ENCODE measurements around the gene MBNL3.
"Not testable (repeated sequence)": the region's sequence is repeated elsewhere in the genome, so short reads cannot be mapped to it uniquely, and the experiment has no call there.

The MBNL3 gene

DNA sequence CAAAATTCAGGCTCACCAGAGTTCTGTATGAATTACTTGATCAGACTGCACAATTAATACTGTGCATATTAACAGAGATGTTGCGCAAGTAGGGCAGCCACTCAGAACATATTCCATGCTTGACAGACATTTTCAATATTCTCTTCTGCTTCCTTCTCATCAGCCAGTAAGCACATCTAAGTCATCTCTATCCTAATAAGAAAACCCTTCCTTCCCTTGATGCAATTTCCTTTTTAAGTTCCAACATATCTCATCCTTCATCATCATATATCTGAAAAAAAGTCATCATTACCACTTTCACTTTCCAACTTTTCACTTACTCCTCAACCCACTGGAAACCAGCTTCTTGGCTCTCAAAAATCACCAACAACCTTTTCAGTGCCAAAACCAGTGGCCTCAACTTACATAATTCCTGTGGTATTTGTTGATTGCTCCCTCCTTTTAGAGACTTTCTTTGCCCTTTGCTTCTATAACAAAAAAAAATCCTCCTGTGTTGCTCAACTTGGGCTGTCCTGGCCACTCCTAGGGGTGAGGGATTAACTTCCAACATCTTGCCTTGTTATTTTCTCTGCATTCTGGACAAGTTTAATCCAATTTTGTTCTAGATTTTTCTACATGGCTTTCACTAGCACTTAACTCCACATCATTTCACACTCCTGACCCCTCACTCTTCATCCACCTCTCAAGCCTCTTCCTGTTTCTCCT, 14.1 kb downstream of the MBNL3 start:
- DNase-seq (ENCODE audit: low read depth), result no peak

DNA sequence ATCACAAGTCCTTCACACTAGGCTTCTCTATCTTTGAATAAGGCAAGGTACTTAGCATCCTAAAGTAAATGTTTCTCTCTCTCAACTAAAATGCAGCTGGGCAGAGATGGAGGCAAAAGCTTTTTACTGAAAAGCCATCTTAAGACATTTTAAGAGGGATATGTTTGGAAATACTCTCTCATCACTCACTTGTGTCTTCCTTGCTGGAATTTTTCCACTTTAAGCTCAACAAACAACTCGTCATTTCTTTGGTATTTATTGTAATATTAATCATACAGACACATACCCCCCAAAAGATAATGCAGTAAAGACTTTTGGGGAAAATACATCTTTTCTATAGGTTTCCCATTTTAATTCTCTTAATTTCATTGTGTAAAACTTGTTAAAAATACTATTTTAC, 16.4 kb downstream of the MBNL3 start:
- no peak for DNase-seq (ENCODE audit: low read depth)

DNA sequence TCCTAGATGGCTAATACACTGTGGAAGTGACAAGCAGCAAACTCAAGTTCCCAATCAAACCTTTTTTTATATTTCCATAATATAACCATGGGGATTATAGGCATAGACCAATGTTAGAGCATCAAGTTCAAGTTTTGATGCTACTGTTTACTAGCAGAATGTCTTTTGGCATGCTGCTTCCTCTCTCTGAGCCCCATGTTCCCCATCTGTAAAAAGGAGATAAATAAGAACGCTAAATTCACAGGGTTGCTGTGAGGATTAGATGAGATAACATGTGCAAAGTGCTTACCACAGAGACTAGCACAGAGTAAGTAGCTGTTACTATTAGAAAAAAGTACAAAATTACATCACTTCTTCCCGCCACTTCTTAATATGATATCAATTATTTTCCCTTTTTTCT, 18.0 kb downstream of the MBNL3 start:
- DNase-seq (ENCODE audit: low read depth), result no peak

DNA sequence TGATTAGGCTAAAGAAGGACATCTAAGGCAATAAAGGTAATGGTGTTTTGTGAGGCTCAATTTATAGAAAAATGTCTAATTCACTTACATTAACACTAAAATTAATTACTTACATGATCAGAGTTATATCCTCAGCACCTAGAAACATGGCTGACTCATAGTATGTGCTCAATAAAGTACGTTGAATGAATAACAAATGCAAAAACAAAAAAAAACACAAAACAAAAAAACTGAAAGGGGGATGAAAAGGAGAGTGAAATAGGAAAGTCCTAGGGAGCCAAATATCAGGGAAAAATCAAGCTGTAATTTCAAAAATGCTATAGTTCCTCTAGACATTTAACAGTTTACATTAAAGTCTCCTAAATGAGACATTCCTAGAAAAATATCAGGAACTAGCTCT, 18.7 kb downstream of the MBNL3 start:
- no peak for DNase-seq (ENCODE audit: low read depth)

DNA sequence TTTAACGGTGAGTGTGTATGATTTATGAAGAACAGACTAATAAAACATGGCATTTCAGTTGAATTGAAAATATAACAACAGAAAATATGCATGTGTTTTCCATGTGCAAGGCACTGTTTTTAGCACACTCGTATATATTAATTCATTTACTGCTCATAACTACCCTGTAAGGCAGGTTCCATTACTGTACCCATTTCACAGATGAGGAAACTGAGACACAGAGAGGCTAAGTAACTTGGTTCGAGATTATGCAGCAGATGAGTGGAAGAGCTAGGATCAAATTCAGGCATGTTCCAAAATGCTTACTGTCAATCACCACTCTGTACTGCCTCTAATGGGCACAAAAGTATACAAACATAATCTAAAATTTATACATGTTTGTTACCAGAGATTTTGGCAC, 20.4 kb downstream of the MBNL3 start:
- no peak for DNase-seq (ENCODE audit: low read depth)

DNA sequence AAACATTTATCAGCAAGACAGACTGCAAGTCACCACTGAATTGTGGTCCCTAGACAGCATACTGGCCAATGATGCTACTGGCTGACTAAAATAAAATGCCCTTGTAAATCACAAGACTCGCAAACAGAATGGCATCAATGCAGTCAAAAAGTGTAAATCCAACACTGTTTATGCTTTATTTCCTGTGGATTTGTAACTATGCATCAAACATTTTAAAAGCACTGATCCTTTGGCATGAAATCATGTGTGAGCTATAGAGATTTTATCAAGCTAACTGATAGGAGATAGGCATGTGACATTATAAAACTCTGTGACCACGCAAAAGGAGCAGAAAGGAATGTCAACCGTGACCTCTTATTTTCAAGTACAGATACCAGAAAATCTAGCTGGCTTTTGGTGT, 20.8 kb downstream of the MBNL3 start:
- DNase-seq (ENCODE audit: low read depth), result no peak

DNA sequence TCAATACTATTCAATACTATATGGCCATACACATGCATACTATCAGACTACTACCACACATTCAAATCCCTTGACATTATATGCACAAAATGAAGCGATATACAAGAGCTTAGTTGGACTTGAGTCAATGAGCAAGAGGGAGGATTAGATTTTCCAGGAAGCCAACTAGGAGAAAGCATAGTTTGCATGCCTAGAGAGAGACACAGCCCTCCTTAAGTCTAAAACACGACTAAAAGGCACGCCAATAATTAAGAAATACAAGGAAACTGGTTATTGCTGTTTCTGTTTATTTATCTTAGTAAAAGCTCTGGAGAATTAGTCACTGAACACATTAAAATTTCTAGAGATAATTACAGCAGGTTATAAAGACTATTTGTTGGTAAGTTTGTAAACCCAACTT, 21.8 kb downstream of the MBNL3 start:
- DNase-seq (ENCODE audit: low read depth), result no peak

DNA sequence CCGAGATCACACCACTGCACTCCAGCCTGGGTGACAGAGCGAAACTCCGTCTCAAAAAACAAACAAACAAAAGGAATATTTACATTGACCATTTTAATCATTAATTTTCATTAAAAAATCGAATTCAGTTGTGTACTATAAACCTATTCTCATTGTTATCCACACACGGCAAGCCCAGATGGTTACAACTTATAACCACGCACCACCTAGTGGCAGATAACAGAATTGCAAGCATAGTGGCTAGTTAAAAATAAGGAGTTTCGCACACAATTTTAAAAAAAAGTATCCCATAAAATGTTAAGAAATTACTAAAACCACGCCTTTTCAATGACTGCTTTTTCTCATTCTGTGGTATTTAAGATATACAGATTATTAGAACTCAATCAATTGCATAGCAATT, 25.4 kb downstream of the MBNL3 start:
- no peak for DNase-seq (ENCODE audit: low read depth)

DNA sequence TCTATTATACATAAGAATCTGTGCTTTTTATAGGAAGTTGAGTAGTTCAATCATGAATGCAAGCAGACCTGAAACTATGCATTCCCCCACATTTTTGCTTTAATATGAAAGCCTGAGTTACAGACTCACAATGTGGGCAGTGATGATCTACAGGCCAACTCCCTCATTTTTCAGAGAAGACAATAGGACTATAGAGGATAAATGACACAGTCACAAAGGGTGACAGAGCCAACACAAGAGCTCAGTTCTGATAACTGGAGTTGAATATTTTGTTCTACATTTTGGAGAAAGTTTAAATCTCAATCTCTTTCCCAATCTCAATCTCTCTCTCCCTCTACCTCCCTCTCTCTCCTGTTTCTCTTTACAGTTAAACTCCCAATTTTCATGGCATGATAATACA, 27.0 kb downstream of the MBNL3 start:
- DNase-seq (ENCODE audit: low read depth), result no peak

DNA sequence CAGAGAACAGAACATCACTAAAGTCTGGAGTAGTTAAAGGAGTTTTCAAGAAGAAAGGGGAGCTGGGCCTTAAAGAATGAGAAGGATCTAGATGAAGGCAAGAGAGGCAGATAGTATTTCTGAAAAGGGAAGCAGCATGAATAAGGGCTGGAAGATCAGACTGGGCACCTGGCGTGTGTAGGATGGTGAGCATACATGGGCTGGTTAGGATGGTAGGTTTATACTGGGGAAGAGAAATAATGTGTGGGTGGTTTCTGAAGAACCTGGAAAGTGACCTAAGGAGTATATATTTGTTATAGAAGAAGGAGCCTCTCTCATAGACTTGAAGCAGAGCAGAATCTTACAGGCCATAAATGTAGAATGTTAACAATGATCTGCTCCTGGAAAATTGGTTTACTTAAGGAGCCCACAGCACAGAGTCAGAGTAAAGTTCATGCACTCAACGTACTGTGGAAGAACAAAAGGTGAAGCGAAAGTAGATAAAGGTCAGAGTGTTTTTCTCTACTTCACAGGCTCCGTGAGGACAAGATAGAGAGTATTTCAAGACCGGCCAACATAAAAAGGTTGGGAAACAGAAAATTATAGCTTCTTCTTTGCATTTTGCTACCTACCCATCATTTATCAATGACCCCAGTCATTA, 35.8 kb downstream of the MBNL3 start:
- DNase-seq (ENCODE audit: low read depth), result no peak

DNA sequence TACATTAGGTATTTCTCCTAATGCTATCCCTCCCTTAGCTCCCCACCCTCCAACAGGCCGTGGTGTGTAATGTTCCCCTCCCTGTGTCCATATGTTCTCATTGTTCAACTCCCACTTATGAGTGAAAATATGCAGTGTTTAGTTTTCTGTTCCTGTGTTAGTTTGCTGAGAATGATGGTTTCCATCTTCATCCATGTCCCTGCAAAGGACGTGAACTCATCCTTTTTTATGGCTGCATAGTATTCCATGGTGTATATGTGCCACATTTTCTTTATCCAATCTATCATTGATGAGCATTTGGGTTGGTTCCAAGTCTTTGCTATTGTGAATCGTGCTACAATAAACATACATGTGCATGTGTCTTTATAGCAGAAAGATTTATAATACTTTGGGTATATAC, 42.9 kb downstream of the MBNL3 start:
- not testable (repeated sequence) for DNase-seq (ENCODE audit: low read depth)

DNA sequence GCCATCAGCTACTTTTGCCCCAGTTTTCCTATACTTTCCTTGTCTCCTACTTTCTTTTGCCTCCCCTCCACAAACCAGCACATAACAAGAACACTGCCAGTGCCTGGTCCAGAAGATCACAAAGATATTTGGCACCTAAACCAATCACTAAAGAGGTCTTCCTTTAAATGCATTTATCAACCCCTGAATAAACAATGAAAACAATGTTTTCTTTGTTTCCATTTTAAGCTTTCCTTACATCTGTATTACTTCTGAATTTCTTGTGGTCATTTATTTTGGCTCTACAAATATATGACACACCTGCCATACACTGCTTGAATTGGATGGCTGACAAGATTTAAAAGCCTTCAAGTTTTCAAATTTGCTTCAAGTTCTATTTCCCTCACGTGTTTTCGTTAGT, 43.9 kb downstream of the MBNL3 start:
- no peak for DNase-seq (ENCODE audit: low read depth)

DNA sequence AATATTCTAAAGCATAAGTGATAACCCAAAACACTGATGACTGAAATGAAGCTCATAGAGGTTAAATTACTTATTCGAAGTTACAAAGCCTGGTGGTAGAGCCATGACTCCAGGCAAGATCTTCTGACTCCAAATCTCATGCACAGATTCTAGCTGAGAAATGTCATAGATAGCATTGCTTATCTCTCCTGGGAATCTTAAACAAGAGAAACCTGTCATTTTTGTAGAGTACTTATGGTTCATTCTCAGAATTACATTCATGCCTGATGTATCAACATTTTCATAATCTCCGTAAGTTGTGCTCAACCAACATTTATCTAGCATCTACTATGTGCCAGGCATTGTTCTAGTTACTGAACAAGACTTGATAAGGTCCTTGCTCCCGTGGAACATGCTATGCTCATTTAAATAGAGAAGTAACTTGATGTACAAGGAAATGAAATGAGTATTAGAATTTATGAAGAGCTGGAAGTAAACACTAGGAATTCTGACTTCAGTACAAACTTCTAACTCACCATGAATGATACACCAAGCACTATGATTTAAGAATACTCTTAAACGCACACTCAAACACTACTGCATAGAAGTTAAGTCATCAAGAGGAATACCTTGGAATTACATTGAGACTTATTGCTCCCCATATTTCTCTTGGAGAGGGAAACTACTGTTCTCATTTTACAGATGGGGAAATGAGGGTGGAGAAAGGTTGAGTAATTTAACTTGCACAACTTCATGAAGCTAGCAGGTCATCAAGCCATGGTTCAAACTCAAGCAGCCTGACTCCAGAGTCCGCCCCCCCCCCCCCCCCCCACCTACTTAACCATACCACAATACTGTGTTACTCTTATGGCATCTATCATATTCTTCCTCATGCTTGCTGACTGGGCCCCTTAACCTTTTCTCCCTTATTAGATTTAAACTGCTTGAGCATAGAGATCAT, 45.4 kb downstream of the MBNL3 start:
- DNase-seq (ENCODE audit: low read depth), result no peak

DNA sequence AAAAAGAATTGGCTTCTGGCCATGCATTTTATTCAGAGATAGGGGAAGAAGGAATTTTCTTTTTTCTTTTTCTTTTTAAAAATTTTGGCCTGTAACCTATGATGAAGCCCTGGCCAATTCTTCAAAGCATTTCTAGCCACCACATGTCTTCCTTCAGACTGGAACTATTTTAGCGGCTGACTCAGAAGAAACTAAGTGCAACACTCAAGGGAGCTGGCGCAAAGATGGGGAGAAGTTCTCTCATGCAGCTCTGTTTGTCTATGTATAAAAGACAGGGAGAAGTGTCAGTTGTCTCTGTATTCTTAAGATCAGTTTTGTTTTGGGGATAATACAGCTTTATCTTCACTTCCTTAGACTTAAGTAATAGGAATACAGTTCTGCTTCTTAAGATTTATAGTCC, 46.1 kb downstream of the MBNL3 start:
- DNase-seq (ENCODE audit: low read depth), result no peak

DNA sequence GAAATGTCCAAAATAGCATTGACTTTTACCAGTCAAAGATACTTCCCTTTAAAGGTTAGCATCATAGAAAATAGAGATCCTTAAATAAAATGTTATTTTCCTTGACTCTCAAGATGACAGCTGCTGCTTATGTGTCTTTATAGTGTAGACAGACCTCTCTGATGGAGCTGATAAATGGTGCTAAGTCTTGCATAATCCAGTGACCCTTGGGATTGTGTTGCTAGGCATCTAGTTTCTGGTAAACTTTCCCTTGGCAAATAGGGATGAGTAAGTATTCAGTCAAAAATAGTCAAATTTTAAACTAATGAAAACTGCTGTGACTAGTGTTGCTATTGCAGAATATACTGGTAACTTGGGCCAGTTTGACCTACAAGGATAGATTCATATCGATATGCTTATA, 53.6 kb downstream of the MBNL3 start:
- no peak for DNase-seq (ENCODE audit: low read depth)

DNA sequence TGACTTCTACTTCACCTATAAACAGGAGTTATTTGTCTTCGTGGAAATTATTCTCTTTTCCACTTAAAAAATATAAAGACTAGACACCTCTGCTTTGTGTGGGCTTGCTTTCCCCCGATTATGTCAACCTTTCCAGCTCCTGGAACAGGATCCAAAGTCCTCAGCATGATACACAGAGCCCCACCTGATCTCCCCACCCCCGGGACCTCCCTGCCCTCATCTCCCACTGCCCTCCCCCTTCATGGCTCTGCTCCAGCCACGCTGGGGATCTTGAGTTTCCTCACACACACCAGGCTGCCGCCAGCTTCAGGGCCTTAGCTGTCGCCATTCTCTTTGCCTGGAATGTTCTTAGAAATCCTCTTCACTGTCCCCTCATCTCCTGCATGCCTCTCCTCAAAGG, 55.3 kb downstream of the MBNL3 start:
- DNase-seq (ENCODE audit: low read depth), result no peak

DNA sequence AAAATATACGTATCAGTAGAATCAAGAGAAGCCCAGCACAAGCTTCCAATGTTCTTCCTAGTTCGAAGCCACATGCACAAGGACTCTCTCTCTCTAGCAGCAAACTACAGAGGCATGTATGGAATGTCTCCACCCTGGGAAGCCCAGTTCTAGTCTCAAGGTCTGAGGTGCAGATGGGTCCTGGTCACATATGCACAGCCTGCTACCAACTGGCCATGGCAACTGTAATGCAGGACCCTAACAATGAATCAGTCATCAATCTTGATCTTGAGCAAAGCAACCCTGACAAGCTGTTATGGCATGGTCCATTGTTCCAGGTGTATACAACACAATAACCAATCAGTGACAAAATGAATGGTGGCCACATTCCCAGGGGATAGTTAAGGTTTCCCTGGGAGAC, 55.8 kb downstream of the MBNL3 start:
- DNase-seq (ENCODE audit: low read depth), result no peak

DNA sequence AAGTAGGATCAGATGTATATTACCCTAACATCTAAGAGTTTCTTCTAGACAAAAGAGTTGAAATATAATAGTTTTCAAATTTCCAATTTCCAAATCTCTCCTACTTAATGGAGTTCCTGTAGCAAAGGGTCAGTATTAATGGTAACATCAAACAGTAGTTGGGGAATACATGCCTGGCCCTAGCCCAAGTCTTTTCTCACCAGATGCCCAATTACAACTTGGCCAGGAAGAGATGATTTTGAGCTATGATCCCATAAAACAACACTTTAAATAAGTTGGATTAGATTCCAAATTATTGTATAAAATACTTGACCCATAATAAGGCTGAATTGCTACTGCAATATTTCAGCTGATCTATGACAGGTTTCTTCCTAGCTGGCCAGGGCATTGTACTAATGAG, 59.9 kb downstream of the MBNL3 start:
- no peak for DNase-seq (ENCODE audit: low read depth)

DNA sequence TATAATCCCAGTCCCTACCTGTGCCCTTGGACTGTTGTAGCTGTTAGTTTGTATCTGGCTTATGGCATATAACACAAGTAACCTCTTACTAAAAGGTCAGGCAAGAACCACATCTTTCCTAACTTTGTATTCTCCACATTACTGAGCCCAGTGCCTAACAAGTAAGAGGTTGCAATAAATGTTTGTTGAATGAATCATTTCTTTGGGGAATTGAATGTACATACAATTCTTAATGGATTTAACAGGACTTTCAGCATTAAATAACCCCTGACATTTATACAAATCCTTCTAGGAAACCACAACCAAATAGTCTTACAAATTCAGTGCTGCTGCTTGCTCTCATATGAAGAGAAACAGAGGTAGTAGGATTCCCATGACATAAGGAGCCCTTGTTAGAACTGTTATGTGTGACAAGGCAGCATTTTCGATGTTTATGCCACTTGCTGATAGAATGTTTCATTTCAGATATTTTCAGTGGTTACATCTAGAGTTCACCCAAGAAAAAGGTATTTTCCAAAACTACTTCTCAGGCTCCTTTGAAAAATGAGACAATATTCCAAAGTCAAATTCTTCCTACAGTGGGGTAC, 62.0 kb downstream of the MBNL3 start:
- no peak for DNase-seq (ENCODE audit: low read depth)

DNA sequence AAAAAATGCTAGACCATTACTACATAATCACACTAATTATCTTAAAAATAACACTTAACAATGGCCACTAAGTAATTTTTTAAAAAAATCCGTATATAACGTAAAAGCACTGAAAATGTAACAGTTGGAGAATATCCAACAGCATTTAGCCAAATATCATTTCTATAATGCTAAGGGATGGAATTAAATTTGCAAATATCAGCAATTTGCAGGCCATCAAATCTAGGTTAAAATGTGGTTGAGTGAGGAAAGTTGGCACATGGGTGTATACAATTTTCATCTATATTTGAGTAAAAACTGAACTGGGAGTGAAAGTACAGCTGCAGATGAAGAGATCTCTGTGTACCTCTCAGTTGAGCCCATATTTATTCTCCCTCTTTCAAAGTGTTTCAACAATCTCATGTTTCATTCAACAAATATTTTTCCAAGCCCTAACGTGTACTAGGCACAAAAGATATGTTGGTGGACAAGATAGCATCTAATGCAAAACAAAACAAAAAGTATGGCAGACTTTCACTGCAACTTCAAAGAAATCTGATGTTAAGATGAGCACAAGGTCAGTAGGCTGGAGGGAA, 63.0 kb downstream of the MBNL3 start:
- DNase-seq (ENCODE audit: low read depth), result no peak

DNA sequence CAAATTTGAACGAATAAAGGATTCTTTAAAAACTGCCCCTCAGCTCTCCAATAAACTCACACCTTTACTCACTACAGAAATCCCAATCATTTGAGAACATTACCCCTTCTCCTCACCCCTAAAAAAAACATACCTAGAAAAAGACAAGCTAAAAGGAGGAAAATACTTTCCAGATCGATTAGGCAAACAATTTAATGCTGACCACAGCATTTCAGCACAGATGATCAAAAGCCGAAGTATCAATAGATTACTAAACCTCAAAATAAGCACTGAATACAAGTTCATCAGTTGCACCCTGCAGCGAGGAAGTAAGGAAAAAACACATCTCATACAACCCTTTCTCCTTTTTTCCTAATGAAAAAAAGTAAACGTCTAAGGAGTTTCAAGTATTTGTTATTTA, 65.5 kb downstream of the MBNL3 start:
- no peak for DNase-seq (ENCODE audit: low read depth)

DNA sequence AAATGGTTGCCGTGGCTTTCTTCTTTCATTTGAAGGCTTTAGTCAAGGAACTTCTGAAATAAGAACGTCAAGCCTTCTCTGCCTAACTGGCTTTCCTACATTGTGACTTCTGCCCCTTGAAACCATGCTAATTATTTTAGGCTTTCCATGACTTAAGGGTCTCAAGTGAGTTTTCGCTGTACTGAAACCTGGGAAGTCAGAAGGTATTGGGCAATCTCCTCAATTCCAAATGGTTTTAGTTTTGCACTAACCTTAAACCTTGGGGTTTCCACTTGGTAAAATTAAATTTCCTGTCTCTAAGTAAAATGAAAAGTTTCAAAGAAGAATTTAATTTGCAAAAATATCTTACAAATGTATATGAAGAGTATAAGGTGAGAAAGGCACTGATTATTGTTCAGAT, 73.8 kb downstream of the MBNL3 start:
- DNase-seq (ENCODE audit: low read depth), result no peak

Measured in activated T-cell treated with anti-CD3 and anti-CD28 coated beads for 24 hours (primary cell).